SJSA1 (cell line): Measurements from ENCODE around the gene GRID1. TPM values are rescaled to one million over a fixed set of nuclear protein-coding genes. Genes with fewer than 3 reads are reported as not detected.
"Not testable (repeated sequence)": the region's sequence is repeated elsewhere in the genome, so short reads cannot be mapped to it uniquely, and the experiment has no call there.

ENCODE experiments used
- DNase-seq, 2 experiments: peaks; one replicate each; pipeline ENCODE4 v3.0.0-alpha.2; 2015 to 2020; ENCODE audit warnings: low spot score in 2 of 2, low read depth in 1 of 2
- H3K27ac ChIP-seq: fragments of 250-450 bp; sonication (Bioruptor Pico); 2 replicates; pipeline ENCODE4 v1.5.1; 2020; ENCODE audit warnings: mild to moderate bottlenecking, moderate library complexity
- H3K27me3 ChIP-seq: fragments of 250-450 bp; sonication (Bioruptor Pico); replicated peaks from 2 replicates; pipeline ENCODE4 v1.5.1; 2020; ENCODE audit warnings: mild to moderate bottlenecking, moderate library complexity
- H3K36me3 ChIP-seq: fragments of 250-450 bp; sonication (Bioruptor Pico); 2 replicates; pipeline ENCODE4 v1.5.1; 2020; ENCODE audit warnings: mild to moderate bottlenecking
- H3K4me1 ChIP-seq: fragments of 250-450 bp; sonication (Bioruptor Pico); replicated peaks from 2 replicates; pipeline ENCODE4 v1.6.1; 2021; ENCODE audit warnings: mild to moderate bottlenecking
- H3K4me3 ChIP-seq: fragments of 250-450 bp; sonication (Bioruptor Pico); 2 replicates; pipeline ENCODE4 v1.5.1; 2020; ENCODE audit warnings: mild to moderate bottlenecking
- H3K9me3 ChIP-seq: fragments of 250-450 bp; sonication (Bioruptor Pico); replicated peaks from 2 replicates; pipeline ENCODE4 v1.5.1; 2020; ENCODE audit warnings: mild to moderate bottlenecking
- total RNA-seq: library from RNA; depleted of rRNA; stranded (reverse); fragments of >200 nt; shearing (Covaris generic); gene quantifications from 2 replicates; pipeline ENCODE4 v1.2.3, GENCODE V29; 2014

The GRID1 gene
- total RNA-seq, 1 experiment from 2014 or later: 0.05 TPM

DNA sequence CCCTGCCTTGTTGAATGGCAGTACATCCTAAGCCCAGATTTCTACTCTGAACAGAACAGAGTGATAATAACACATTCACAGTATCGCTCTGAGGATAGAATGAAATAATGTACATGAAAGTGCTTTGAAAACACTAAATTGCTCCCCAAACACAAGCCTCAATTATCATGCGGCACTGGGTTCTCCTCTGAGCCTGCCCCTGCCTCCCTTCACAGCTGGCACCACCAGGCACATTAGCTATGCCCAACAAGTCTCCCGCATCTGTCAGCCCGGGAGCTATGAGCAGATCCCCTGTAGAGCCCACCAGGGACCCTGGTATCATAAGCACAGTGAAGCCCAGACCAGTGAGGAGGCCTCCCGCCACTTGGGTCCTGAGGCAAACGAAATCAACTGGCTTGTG, 405.5 kb downstream of the GRID1 start:
- Histone ChIP-seq H3K27ac (no peak overlapping the region), H3K27me3 (no peaks in the 10 kb centered on the region), H3K4me3 (no peak overlapping the region), H3K4me1 (no peaks in the 10 kb centered on the region), H3K9me3 (0 out of 2 replicates have a peak, but pooled peaks cover 3% of the 10 kb centered on the region), H3K36me3 (no peaks in the 10 kb centered on the region)
- no peak for DNase-seq

DNA sequence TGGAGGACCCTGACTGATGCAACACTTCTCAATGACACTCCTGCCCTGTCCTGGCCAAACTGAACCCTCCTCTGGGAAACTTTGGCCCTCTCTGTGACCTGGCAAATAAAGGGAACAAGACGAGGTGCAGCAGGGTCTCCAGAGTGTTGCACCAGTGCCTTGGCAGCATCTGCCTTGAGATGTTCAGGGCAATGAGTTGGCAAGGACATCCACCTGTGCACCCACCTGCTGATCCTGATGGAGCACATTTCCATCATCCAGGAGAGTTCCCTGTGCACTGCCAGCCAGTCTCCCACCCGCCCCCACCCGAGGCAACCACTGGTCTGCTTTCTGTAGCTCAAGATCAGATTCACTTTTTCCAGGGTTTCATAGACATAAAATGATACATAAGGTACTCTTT, 407.4 kb downstream of the GRID1 start:
- Histone ChIP-seq H3K27me3 (no peaks in the 10 kb centered on the region), H3K4me1 (no peaks in the 10 kb centered on the region), H3K36me3 (no peaks in the 10 kb centered on the region), H3K9me3 (0 out of 2 replicates have a peak, but pooled peaks cover 3% of the 10 kb centered on the region), H3K27ac (no peak overlapping the region), H3K4me3 (no peak overlapping the region)
- DNase-seq: no peak

DNA sequence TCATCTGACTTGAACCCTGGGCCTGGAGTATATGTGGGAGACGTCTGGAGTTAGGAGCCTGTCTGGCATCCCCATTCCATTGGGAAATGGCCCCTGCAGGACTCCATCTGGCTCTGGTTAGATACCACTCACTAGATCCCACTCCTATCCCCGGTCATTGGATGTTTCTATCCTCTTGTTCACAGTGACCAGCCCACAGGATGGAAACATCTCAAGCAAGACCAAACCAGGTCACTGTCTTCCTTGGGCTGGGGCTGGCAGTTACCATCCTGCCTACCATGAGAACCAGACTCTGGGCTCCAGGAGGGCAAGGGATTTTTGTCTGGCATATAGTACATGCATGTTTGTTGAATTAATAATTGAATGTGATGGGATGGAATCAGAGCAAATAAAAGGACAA, 415.7 kb downstream of the GRID1 start:
- H3K9me3 ChIP-seq: no peaks in the 10 kb centered on the region
- no peak overlapping the region for H3K27ac ChIP-seq
- no peak overlapping the region for H3K4me3 ChIP-seq
- DNase-seq: no peak
- H3K4me1 ChIP-seq: no peaks in the 10 kb centered on the region
- H3K27me3 ChIP-seq: no peaks in the 10 kb centered on the region
- no peaks in the 10 kb centered on the region for H3K36me3 ChIP-seq

DNA sequence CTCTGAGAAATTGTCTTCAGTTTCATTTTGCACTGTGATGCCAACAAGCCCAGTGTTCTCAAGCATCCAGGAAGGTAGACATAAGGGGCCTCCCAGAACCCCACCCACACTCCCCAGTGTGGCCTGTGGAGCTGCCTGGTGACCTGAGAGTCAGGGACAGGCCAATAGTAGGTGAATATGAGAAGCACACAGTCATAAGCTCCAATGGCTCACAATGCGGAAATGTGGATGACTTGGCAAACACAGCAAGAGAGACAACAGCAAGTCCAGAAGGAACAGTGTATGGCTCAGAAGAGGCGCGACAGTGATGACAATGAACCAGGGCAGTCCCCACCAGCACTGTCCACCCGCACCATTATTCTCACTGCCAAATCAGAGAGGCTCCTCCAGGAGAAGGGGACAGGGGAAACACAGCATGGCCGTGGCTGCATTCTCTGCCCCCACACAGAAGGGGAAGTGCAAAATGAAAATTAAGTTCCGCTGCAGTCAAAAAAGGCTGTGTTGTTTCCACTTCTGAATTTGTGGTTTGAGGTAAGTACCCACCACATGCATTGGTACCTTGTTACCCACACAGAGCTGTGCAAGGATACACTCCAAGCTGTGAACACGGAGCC, 419.8 kb downstream of the GRID1 start:
- Histone ChIP-seq H3K27ac (no peak overlapping the region), H3K27me3 (0 out of 2 replicates have a peak, but pooled peaks cover 2% of the 10 kb centered on the region), H3K4me3 (no peak overlapping the region), H3K4me1 (no peaks in the 10 kb centered on the region), H3K9me3 (no peaks in the 10 kb centered on the region; the same call in 1 of the 2 replicates), H3K36me3 (no peaks in the 10 kb centered on the region)
- DNase-seq: no peak

DNA sequence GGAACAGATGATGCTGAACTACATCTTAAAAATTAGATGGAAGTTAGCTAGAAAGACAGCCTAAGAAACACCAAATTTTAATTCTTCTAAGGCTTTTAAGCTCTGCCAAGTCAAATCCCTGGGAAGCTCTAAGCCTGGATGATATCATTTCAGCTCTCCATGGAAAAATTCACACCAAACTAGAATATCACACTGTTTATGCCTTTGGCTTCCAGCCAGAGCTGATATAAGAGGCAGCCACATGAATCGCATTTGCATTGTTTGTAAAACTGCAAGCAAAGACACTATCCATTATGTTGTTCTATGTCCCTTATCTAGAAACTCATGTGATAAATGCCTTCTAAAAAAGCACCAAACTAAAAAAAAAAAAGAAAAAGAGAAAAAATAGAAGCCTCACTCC, 430.4 kb downstream of the GRID1 start:
- no peak for DNase-seq
- no peaks in the 10 kb centered on the region for H3K27me3 ChIP-seq
- no peak overlapping the region for H3K27ac ChIP-seq
- H3K36me3 ChIP-seq: no peaks in the 10 kb centered on the region
- no peaks in the 10 kb centered on the region for H3K9me3 ChIP-seq
- H3K4me1 ChIP-seq: no peaks in the 10 kb centered on the region
- no peak overlapping the region for H3K4me3 ChIP-seq

DNA sequence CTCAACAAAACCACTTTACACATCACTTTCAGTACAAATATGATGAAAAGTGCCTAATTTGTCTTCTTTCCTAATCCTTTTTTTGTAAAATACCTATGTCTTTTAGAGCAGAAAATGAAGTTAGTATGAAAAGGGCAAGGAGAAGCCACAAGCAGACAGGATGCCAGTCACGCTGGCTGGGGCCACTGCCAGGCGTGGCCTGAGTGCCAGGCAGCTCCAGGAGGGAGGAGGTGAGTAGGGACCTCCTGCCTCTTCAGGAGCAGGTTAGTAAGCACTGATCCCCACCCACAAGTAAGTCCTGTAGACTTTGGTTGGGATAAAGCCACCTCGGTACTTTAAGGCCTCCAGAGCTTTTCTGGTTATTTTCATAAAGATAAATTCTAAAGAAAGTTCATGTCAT, 432.0 kb downstream of the GRID1 start:
- H3K27ac ChIP-seq: no peak overlapping the region
- no peaks in the 10 kb centered on the region for H3K4me1 ChIP-seq
- H3K36me3 ChIP-seq: no peaks in the 10 kb centered on the region
- H3K27me3 ChIP-seq: no peaks in the 10 kb centered on the region
- no peak for DNase-seq
- no peak overlapping the region for H3K4me3 ChIP-seq
- no peaks in the 10 kb centered on the region for H3K9me3 ChIP-seq

DNA sequence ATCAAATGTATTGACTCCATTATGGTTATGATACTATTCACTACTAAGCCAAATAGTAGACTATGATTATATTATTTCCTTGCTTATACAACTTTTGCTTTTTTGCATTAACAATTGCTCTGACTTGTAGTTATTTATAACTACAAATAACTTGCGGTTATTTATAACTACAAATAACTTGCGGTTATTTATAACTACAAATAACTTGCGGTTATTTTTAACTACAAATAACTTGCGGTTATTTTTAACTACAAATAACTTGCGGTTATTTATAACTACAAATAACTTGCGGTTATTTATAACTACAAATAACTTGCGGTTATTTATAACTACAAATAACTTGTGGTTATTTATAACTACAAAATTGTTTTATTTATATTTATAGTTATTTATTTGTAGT, 436.6 kb downstream of the GRID1 start:
- H3K9me3 ChIP-seq, DNase-seq, H3K27me3 ChIP-seq, H3K4me3 ChIP-seq, H3K4me1 ChIP-seq, H3K27ac ChIP-seq, H3K36me3 ChIP-seq: not testable (repeated sequence)

DNA sequence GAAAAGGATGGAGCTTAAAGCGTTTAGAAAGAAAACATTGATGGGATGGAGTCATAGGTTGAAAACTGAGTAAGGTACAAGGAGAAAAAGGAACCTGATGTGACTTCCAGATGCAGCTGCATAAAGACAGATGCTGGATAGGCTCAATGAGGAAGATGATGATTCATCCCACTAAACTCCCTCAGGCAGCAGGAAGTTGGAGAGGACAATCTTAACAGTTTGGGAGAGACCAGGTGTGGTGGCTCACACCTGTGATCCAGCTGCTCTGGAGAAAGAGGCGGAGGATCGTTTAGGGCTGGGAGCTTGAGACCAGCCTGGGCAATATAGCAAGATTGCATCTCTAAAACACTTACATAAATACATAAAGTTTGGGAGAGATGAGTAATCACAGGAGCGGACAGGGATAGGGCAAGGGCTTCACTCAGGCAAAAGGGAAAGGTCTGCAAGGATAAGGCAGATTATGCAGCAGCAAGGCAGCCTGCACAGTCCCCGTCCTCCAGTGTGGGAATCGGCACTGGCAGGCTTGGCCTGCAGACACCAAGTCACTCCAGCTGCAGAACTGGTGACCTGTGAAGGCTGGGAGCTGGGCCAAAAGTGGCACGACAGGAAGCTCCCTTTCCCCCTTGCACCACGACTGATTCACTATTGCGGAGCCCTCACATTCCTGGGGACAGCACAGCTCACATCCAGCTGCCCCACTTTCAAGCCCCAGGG, 438.5 kb downstream of the GRID1 start:
- H3K36me3 ChIP-seq: no peaks in the 10 kb centered on the region
- H3K4me1 ChIP-seq: no peaks in the 10 kb centered on the region
- H3K27ac ChIP-seq: no peak overlapping the region
- no peak overlapping the region for H3K4me3 ChIP-seq
- DNase-seq: no peak
- no peaks in the 10 kb centered on the region for H3K27me3 ChIP-seq
- H3K9me3 ChIP-seq: no peaks in the 10 kb centered on the region

DNA sequence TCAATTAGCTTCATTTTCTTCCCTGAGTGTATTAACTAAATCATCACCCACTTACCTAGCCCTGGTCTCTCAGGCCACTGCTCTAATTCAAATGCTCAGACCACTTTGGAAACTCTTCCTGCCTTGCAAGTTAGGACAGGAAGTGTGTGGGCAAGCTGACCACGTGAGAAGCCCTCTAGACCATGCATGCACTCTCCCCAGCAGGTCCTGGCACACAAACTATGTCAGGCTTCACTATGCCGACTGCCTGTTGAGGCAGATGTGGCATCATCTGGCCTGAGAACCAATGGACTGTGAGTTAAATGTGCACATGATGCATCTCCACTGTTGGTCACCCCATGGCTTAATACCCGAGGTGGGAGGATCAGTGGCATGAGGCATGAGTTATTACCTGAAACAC, 439.6 kb downstream of the GRID1 start:
- Histone ChIP-seq H3K27ac (no peak overlapping the region), H3K27me3 (no peaks in the 10 kb centered on the region), H3K36me3 (no peaks in the 10 kb centered on the region), H3K9me3 (no peaks in the 10 kb centered on the region), H3K4me1 (no peaks in the 10 kb centered on the region), H3K4me3 (no peak overlapping the region)
- no peak for DNase-seq

DNA sequence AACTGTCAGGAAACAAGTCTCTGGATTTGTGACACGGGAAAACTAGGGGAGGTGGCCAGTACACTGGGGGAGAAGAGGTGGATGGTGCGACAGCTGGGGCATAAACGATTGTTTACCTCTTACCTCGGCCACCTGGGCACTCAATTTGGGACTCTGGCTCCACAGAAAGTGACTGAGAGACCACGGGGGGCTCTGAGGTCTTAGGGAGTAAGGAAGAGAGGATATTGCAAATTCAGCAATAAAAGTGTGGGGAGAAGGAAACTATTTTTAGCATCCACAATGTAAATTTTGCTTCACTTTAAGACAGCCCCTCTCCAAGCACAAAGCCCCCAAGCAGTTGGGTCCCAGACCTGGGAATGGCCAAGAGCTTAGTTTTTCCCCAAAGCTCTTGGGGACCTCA, 440.5 kb downstream of the GRID1 start:
- Histone ChIP-seq H3K36me3 (no peaks in the 10 kb centered on the region), H3K27ac (no peak overlapping the region), H3K27me3 (no peaks in the 10 kb centered on the region), H3K4me1 (no peaks in the 10 kb centered on the region), H3K4me3 (no peak overlapping the region), H3K9me3 (no peaks in the 10 kb centered on the region)
- no peak for DNase-seq

DNA sequence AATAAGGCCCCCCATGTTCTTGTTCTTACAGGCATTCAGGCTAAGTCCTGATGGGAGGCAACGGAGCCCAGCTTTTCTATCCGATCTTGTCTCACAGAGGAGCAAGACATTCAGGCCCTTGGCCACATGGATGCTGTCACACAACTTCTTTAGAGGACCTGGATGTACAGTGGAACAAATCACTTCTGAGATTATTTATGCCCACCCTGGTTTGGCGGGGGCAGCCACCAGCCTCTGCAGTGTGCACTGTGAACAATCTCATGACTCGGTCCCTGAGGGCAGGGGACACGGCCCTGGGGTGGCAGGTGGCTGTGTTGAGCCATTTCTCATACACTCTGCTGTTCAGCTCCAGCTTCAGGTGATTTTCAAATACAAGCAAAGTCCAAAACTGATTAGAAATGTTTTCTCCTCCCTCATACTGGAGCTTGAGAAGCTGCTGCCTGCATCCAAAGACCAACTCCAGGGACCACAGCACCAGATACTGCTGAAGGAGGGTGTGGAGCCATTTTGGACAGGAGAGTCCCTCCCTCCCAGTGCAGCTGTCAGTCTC, 441.3 kb downstream of the GRID1 start:
- DNase-seq: no peak
- Histone ChIP-seq H3K36me3 (no peaks in the 10 kb centered on the region), H3K27me3 (no peaks in the 10 kb centered on the region), H3K27ac (no peak overlapping the region), H3K4me3 (no peak overlapping the region), H3K4me1 (no peaks in the 10 kb centered on the region), H3K9me3 (no peaks in the 10 kb centered on the region)

DNA sequence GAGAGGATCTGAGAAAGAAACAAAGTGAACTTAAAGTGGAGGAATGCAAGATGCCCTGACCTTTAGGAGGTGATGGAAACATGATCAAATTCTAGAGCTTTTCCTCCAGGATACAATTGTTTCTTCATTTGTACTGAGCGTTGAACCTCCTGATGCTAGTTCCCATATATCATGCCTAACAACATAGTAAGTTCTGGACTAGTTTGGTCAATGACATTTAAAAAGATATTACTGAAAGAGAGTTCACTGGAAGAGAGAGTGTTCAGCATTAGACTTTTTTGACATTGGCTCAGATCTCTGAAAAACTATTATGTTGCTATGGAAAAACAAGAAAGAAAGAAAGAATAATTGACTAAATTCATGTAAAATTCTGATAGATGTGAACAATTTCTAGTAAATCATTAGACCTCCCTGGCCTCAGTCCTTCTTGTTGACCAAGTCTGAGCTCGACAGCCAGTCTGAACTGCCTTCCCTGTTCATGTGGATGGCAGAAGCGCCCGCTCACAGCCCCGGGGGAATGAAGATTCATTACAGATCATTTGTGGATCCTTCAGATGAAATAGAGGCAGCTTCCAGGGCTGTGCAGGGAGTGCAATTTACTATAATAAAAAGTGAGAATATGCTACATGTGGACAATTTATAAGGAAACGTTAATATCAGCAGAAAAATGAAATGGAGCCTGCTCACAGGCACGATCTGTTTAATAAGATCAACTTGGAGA, 442.1 kb downstream of the GRID1 start:
- H3K27me3 ChIP-seq: no peaks in the 10 kb centered on the region
- no peak overlapping the region for H3K27ac ChIP-seq
- no peaks in the 10 kb centered on the region for H3K4me1 ChIP-seq
- no peaks in the 10 kb centered on the region for H3K36me3 ChIP-seq
- no peak overlapping the region for H3K4me3 ChIP-seq
- H3K9me3 ChIP-seq: no peaks in the 10 kb centered on the region
- no peak for DNase-seq

DNA sequence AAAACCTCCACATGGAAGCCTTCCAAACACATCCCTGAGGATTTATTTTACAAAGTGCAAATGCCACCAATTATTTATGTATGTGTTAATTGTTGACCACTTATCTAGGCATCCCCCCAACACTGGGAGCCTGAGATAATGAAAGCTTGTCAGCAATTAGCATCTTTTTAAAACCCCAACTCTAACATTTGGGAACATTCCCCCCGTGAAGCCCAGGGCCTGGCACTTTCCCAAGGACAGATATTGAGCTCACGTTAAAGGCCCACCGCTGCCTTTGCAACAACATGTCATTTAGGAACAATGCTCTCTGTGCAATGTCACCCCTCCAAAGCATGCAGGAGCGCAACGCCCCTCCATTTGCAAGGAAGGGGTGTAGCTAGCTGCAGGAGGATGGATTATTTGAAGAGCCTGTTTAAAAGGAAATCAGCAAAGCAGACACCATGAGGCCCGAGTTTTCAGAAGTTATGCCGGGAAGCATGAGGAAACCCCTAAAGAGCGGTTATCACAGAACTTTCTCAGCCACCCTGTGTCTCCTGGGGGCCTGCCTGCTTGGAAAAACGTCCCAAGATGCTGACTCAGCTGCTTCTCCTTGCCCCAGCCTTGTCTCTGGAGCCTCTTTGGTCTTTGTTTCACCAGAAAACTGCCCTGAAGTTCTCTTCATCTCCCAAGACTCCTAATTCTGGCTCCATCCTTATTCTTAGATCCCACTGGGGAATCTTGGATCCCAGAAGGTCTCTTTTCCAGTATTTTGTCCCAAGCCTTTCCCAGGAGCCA, 444.1 kb downstream of the GRID1 start:
- Histone ChIP-seq H3K27ac (no peak overlapping the region), H3K27me3 (no peaks in the 10 kb centered on the region), H3K4me3 (no peak overlapping the region), H3K9me3 (no peaks in the 10 kb centered on the region), H3K4me1 (no peaks in the 10 kb centered on the region), H3K36me3 (no peaks in the 10 kb centered on the region)
- DNase-seq: no peak
